WTC11 (cell line): ENCODE results near the gene FAM53C.

Source experiments
- RELA ChIP-seq: sonication (generic); formaldehyde crosslinking; IDR thresholded peaks from 2 replicates; pipeline ENCODE4 v1.8.1; 2022; ENCODE audit warnings: missing genetic modification reagents, mild to moderate bottlenecking, borderline replicate concordance
- SP1 ChIP-seq: sonication (generic); formaldehyde crosslinking; conservative IDR thresholded peaks from 2 replicates; pipeline ENCODE4 v1.8.1; 2022; ENCODE audit warnings: missing genetic modification reagents
- TP53 ChIP-seq: sonication (generic); formaldehyde crosslinking; IDR thresholded peaks from 2 replicates; pipeline ENCODE4 v1.8.1; 2023; ENCODE audit warnings: mild to moderate bottlenecking, missing genetic modification reagents
- TF ChIP-seq, protein P1 (sequence below): sonication (generic); formaldehyde crosslinking; IDR thresholded peaks from 2 replicates; pipeline ENCODE4 v1.8.1; 2022; ENCODE audit warnings: mild to moderate bottlenecking, missing genetic modification reagents, moderate library complexity, borderline replicate concordance
- TF ChIP-seq, protein P2 (sequence below): fragments of 250-450 bp; sonication (Bioruptor Pico); IDR thresholded peaks from 2 replicates; pipeline ENCODE4 v1.9.0; 2021; ENCODE audit warnings: moderate library complexity, mild to moderate bottlenecking, inconsistent platforms, borderline replicate concordance

DNA sequence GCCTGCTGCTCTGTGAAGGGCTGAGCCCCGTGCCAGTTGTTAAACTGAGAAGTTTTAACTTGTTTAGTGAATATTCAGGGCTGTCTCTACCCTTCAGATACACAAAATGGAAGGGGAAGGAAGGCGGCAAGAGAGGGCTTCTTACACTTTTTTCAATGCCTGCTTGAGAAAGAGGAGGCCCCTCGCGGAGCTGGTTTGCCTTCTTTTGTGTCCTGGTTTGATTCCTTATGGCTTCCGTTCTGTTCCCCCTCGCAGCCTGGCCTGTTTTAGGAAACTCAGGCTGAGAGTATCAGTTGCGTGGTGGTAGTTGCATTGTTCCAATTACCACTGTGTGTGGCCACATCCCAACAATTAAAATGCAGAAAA lies 1.0 kb downstream of the FAM53C start:
- TF ChIP-seq TP53 (no peak), RELA (CRISPR knock-in tag) (no peak), SP1 (CRISPR knock-in tag) (no peak)
- TF ChIP-seq, protein P1, sequence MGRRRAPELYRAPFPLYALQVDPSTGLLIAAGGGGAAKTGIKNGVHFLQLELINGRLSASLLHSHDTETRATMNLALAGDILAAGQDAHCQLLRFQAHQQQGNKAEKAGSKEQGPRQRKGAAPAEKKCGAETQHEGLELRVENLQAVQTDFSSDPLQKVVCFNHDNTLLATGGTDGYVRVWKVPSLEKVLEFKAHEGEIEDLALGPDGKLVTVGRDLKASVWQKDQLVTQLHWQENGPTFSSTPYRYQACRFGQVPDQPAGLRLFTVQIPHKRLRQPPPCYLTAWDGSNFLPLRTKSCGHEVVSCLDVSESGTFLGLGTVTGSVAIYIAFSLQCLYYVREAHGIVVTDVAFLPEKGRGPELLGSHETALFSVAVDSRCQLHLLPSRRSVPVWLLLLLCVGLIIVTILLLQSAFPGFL (CRISPR knock-in tag), result no peak
- TF ChIP-seq, protein P2, sequence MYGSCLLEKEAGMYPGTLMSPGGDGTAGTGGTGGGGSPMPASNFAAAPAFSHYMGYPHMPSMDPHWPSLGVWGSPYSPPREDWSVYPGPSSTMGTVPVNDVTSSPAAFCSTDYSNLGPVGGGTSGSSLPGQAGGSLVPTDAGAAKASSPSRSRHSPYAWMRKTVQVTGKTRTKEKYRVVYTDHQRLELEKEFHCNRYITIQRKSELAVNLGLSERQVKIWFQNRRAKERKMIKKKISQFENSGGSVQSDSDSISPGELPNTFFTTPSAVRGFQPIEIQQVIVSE (CRISPR knock-in tag), result no peak
